K562 (cell line): ENCODE results near the gene ULBP1. TPM values are rescaled to one million over a fixed set of nuclear protein-coding genes. Genes with fewer than 3 reads are reported as not detected.

Source experiments
- DIDO1 ChIP-seq: fragments of 450-650 bp; IDR thresholded peaks from 2 replicates; pipeline ENCODE4 v1.6.1; 2016; ENCODE audit warnings: low read depth, missing biosample characterization, missing genetic modification characterization
- E2F3 ChIP-seq: fragments of 250-450 bp; sonication (Bioruptor Pico); IDR thresholded peaks from 2 replicates; pipeline ENCODE4 v1.4.0; 2020; ENCODE audit warnings: mild to moderate bottlenecking
- ETV1 ChIP-seq: fragments of 450-650 bp; conservative IDR thresholded peaks from 2 replicates; pipeline ENCODE4 v1.6.1; 2016; ENCODE audit warnings: missing genetic modification characterization, control low read depth, low read depth, missing compliant biosample characterization
- GATAD2B ChIP-seq: fragments of 450-650 bp; IDR thresholded peaks from 2 replicates; pipeline ENCODE4 v1.6.1; 2017; ENCODE audit warnings: mild to moderate bottlenecking, borderline replicate concordance
- HNRNPH1 ChIP-seq: fragments of 200-400 bp; formaldehyde crosslinking; optimal IDR thresholded peaks from 2 replicates; pipeline ENCODE3; 2017; ENCODE audit warnings: low read depth, mild to moderate bottlenecking, low read length, moderate library complexity
- KDM2B ChIP-seq: fragments of 250-450 bp; sonication (Bioruptor Pico); IDR thresholded peaks from 2 replicates; pipeline ENCODE4 v1.8.0; 2021; ENCODE audit warnings: mild to moderate bottlenecking, moderate library complexity
- NONO ChIP-seq, 2 experiments: fragments of 200-400 bp in 1 of 2; fragments of 450-650 bp in 1 of 2; formaldehyde crosslinking in 1 of 2; IDR thresholded peaks; 2 replicates each; pipeline ENCODE4 v1.6.1; 2017; ENCODE audit warnings: low read depth in 2 of 2, mild to moderate bottlenecking in 2 of 2, moderate library complexity in 2 of 2, low read length in 1 of 2
- POLR2H ChIP-seq: IDR thresholded peaks from 2 replicates; pipeline ENCODE4 v1.6.1; 2016; ENCODE audit warnings: missing genetic modification characterization, low read depth, mild to moderate bottlenecking, control low read depth, missing compliant biosample characterization, moderate library complexity
- PTRF ChIP-seq: fragments of 450-650 bp; IDR thresholded peaks from 2 replicates; pipeline ENCODE4 v1.6.1; 2016; ENCODE audit warnings: mild to moderate bottlenecking, missing genetic modification characterization, missing compliant biosample characterization
- RERE ChIP-seq: sonication (generic); formaldehyde crosslinking; IDR thresholded peaks from 2 replicates; pipeline ENCODE4 v1.8.0; 2023; ENCODE audit warnings: missing genetic modification reagents, mild to moderate bottlenecking, borderline replicate concordance
- ZC3H8 ChIP-seq: fragments of 450-650 bp; IDR thresholded peaks from 2 replicates; pipeline ENCODE4 v1.6.1; 2017
- ZNF445 ChIP-seq: fragments of 250-450 bp; sonication (Bioruptor Pico); IDR thresholded peaks from 2 replicates; pipeline ENCODE4 v1.4.0; 2020; ENCODE audit warnings: low read depth, mild to moderate bottlenecking, moderate library complexity
- polyA plus RNA-seq, 8 experiments: library from polyadenylated mRNA; depleted of rRNA in 4 of 8; stranded (reverse) in 5 of 8; unstranded in 3 of 8; fragments of >200 nt; fragmentation: Nextera tagmentation in 2 of 8; fragmentation: Illumina TruSeq in 1 of 8; extraction: Ambion mirVana in 2 of 8; extraction: Trizol in 1 of 8; gene quantifications; 2 replicates each; pipeline versions ENCODE4 v1.2.1 to v1.2.3, GENCODE V29; 2011 to 2014; ENCODE audit warnings: inconsistent platforms in 1 of 8, missing spikeins in 1 of 8
- total RNA-seq, 7 experiments: library from RNA; depleted of rRNA in 6 of 7; stranded (reverse); fragments of >200 nt in 6 of 7; fragmentation: Illumina TruSeq in 2 of 7; extraction: Trizol in 2 of 7; gene quantifications; 2 replicates each; pipeline versions ENCODE4 v1.2.1 to v1.2.3, GENCODE V29; 2011 to 2021; ENCODE audit warnings: low replicate concordance in 1 of 7
- TF ChIP-seq, protein P1 (sequence below): sonication (generic); formaldehyde crosslinking; IDR thresholded peaks from 2 replicates; pipeline ENCODE4 v1.8.1; 2023; ENCODE audit warnings: mild to moderate bottlenecking, missing genetic modification reagents
- TF ChIP-seq, protein P2 (sequence below): sonication (generic); formaldehyde crosslinking; IDR thresholded peaks from 2 replicates; pipeline ENCODE4 v1.8.1; 2022; ENCODE audit warnings: missing genetic modification reagents
- TF ChIP-seq, protein P3 (sequence below): fragments of 200-800 bp; sonication (Bioruptor generic); IDR thresholded peaks from 2 replicates; pipeline ENCODE4 v1.6.1; 2017; ENCODE audit warnings: missing genetic modification characterization, missing compliant biosample characterization

Gene ULBP1
- total and polyA plus RNA-seq, 9 of the 15 experiments (the other 6 are each of a cell fraction or from before 2014, with no cell fraction given), result 0.33 to 6.0 (median 2.5) TPM

DNA sequence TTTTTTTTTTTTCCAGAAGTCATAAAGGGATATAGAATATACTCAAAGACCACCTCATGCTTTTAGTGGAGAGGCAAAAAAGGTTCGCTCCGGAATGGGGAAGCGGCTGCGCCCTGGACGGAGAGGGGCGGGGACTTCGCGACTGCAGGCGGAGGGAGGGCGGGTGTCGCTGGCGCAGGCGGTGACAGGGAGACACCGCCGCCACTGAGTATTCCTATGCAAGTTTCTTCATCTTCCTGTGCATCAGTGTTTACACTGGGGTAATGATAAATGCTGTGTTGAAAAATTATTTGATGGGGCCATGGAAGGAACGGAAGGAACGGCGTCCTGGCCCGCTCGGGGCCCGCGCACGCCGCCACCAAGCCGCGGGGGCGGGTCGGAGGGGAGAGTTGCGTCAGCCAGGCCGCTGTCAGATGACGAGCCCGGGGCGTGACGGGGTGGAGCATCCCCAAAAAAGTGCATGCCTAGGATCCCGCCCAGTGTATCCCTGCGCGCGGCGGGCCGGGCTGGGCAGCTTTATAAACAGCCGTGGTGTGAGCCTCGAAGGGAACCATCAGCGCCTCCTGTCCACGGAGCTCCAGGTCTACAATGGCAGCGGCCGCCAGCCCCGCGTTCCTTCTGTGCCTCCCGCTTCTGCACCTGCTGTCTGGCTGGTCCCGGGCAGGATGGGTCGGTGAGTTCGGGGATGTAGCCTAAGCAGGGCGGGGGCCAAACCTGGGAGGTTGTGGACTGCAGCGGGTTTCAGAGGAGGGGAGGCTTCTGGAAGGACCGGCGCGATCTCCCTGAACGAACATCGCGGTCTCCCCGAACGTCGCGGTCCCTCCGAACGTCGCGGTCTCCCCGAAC lies at the start of gene ULBP1 (continued):
- TF ChIP-seq RERE (CRISPR knock-in tag), result no peak
- peak; percentile 44; the same call in 1 of the 2 replicates for TF ChIP-seq E2F3 (CRISPR knock-in tag)
- TF ChIP-seq PTRF (tag), result no peak
- TF ChIP-seq ETV1 (tag), result no peak
- peak; percentile 33; the same call in 1 of the 2 replicates for TF ChIP-seq DIDO1
- TF ChIP-seq, protein P1, sequence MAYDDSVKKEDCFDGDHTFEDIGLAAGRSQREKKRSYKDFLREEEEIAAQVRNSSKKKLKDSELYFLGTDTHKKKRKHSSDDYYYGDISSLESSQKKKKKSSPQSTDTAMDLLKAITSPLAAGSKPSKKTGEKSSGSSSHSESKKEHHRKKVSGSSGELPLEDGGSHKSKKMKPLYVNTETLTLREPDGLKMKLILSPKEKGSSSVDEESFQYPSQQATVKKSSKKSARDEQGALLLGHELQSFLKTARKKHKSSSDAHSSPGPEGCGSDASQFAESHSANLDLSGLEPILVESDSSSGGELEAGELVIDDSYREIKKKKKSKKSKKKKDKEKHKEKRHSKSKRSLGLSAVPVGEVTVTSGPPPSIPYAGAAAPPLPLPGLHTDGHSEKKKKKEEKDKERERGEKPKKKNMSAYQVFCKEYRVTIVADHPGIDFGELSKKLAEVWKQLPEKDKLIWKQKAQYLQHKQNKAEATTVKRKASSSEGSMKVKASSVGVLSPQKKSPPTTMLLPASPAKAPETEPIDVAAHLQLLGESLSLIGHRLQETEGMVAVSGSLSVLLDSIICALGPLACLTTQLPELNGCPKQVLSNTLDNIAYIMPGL (CRISPR knock-in tag), result peak; percentile 45; the same call in 1 of the 2 replicates
- no peak for TF ChIP-seq ZNF445 (CRISPR knock-in tag)
- TF ChIP-seq POLR2H, result peak; percentile 94
- TF ChIP-seq KDM2B (CRISPR knock-in tag), result no peak
- TF ChIP-seq GATAD2B, result no peak
- TF ChIP-seq, protein P2, sequence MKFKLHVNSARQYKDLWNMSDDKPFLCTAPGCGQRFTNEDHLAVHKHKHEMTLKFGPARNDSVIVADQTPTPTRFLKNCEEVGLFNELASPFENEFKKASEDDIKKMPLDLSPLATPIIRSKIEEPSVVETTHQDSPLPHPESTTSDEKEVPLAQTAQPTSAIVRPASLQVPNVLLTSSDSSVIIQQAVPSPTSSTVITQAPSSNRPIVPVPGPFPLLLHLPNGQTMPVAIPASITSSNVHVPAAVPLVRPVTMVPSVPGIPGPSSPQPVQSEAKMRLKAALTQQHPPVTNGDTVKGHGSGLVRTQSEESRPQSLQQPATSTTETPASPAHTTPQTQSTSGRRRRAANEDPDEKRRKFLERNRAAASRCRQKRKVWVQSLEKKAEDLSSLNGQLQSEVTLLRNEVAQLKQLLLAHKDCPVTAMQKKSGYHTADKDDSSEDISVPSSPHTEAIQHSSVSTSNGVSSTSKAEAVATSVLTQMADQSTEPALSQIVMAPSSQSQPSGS (CRISPR knock-in tag), result peak; percentile 64; the same call in 1 of the 2 replicates
- TF ChIP-seq NONO (IDR thresholded peaks at IDR 0.05; ENCODE audit: low read depth in 2 of 2, low read length in 1 of 2), result peak; percentile 29 to 72; a peak in 1 of 4 replicates
- TF ChIP-seq ZC3H8, result no peak
- TF ChIP-seq, protein P3, sequence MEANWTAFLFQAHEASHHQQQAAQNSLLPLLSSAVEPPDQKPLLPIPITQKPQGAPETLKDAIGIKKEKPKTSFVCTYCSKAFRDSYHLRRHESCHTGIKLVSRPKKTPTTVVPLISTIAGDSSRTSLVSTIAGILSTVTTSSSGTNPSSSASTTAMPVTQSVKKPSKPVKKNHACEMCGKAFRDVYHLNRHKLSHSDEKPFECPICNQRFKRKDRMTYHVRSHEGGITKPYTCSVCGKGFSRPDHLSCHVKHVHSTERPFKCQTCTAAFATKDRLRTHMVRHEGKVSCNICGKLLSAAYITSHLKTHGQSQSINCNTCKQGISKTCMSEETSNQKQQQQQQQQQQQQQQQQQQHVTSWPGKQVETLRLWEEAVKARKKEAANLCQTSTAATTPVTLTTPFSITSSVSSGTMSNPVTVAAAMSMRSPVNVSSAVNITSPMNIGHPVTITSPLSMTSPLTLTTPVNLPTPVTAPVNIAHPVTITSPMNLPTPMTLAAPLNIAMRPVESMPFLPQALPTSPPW (CRISPR knock-in tag), result peak; percentile 91
- TF ChIP-seq HNRNPH1, result no peak
